ENCODE data around the gene SPPL3.
"Not testable (repeated sequence)": the region's sequence is repeated elsewhere in the genome, so short reads cannot be mapped to it uniquely, and the experiment has no call there.

Gene SPPL3, protein sequence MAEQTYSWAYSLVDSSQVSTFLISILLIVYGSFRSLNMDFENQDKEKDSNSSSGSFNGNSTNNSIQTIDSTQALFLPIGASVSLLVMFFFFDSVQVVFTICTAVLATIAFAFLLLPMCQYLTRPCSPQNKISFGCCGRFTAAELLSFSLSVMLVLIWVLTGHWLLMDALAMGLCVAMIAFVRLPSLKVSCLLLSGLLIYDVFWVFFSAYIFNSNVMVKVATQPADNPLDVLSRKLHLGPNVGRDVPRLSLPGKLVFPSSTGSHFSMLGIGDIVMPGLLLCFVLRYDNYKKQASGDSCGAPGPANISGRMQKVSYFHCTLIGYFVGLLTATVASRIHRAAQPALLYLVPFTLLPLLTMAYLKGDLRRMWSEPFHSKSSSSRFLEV

DNA sequence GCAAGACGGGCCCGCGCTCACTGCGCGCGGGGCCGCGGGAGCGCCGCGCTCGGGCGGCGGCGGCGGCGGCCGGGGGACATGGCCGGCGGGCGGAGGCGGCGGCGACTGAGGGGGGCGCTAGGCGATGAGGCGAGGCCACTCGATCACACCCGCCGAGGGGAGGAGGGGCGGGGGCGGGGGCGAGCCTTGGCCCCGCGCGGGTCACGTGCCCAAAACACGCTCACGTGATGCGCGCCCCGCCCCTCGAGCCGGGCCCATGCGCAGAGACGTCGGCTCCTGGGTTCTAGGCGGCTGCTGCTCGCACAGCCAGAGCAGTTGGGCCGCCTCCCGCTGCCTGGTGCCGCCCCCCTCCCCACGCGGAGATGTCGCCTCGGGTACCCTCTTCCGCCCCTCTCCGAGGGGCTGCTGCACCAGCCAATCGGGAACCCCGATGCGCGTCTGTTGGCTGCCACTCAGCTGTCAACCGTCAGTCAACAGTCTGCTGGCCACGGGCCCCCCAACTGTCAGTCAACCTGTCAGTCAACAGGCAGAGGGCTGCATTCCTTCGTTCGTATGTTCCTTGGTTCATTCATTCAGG lies at the start of gene SPPL3:
Gene SPPL3, minus strand, starts transcription at position 162 of the 577 bp plus-strand sequence. CDS start 491 bp downstream, outside the sequence.
- peak; percentile 91 to 92 for DNase-seq

DNA sequence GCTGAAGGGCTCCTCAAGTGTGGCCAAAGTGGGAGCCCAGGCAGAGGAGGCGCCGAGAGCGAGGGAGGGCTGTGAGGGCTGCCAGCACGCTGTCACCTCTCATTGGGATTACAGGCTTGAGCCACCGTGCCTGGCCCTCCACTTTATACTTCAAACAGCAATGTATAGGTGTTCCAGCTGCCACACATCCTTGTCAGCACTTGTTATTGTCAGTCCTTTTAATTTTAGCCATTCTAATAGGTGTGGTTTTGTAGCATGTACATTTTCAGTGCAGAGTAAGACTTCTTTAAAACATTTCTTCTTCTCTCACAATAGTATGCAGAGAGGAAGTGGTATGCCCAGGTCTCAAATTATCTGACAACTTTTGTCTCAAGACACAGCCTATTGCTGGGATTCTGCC lies 46.6 kb upstream of the SPPL3 start:
- DNase-seq = no peak

DNA sequence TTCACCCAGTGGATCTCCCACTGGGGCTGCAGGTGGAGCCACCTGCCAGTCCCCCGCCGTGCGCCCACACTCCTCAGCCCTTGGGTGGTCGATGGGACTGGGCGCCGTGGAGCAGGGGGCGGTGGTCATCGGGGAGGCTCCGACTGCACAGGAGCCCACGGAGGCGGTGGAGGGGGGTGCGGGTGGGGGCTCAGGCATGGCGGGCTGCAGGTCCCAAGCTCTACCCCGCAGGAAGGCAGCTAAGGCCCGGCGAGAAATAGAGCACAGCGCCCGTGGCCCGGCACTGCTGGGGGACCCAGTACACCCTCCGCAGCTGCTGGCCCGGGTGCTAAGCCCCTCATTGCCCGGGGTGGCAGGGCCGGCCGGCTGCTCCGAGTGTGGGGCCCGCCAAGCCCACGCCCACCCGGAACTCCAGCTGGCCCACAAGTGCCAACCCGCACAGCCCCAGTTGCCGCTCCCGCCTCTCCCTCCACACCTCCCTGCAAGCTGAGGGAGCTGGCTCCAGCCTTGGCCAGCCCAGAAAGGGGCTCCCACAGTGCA lies 46.2 kb upstream of the SPPL3 start:
- not testable (repeated sequence) for DNase-seq

DNA sequence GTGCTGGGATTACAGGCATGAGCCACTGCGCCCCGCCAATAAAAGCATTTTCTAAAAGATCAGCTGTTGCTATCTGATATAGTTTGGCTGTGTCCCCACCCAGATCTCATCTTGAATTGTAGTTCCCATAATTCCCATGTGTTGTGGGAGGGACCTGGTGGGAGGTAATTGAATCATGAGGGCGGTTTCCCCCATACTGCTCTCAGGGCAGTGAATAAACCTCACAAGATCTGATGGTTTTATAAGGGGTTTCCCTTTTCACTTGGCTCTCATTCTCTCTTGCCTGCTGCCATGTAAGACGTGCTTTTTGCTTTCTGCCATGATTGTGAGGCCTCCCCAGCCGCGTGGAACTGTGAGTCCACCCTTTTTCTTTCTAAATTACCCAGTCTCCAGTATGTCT lies 41.4 kb upstream of the SPPL3 start:
- DNase-seq = not testable (repeated sequence)

DNA sequence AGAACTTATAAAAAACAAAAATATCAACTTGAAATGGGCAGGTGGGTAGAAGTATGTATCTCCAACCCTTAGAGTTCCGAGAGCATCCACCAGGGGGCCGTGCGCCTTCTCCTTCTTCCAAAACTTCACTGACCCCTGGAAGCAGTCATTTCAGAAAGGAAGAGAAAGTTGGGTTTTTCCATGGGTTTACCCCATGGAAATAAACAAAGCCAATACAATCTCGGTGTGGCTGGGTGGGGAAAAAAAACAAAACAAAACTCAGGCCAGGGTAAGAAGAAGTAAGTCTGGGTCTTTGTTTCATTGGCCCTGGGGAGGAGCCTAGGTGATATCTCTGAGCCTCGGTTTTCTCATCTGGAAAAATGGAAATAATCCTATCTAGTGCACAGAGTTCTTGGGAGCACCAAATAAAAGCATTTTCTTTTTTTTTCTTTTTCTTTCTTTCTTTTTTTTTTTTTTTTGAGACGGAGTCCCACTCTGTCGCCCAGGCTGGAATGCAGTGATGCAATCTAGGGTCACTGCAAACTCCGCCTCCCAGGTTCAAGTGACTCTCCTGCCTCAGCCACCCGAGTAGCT lies 40.6 kb upstream of the SPPL3 start:
- peak; percentile 49 to 68 for DNase-seq

DNA sequence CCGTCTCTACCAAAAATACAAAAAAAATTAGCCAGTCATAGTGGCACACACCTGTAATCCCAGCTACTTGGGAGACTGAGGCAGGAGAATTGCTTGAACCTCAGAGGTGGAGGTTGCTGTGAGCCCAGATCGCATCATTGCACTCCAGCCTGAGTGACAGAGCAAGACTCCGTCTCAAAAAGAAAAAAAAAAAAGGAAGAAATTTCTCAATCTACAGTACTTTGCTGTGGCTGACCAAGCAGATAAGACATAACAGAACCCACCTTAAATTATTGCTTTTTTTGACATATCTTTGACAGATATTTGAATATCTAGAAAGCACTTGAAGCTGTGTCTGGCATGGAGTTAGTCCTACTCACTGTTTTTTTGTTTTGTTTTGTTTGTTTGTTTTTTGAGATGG lies 39.3 kb upstream of the SPPL3 start:
- no peak for DNase-seq

DNA sequence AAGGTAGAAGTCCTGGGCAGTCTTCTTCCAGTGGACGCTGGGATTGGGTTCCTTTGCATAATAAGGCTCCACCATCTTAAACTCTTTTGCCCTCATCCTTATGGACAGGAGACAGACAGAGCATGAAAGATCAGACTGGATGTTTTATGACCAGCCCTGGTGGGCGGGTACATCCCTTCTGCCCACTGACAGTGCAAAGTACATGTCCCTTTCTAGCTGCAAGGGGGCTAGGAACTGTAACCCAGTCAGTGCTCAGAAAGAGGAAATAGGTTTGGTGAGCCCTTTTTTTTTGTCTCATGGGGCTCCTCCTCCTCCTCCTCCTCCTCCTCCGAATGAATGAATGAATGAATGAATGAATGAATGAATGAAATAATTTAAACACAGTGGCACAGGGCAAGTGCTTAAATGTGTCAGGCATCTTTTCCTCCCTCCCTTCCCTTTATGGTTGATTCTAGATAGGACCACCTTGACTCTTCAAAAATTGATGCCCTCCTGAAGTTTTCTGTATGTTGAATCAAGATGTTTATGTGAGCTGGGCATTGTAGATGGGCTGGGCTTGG lies 37.8 kb upstream of the SPPL3 start:
- DNase-seq = no peak

DNA sequence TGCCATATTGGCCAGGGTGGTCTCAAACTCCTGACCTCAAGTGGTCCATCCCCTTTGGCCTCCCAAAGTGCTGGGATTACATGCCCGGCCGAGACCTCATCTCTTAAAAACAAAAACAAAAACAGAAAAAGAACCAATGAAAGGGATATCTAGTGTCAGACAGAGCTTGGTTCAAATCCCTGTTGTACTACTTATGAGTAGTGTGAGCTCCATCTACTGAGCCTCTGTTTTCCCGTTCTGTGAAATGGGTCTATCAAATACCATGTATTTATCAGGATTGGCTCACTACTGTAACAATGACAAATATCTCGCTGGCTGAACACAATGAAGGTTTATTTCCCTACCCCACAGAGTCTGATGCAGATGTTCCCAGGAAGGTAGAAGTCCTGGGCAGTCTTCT lies 37.3 kb upstream of the SPPL3 start:
- no peak for DNase-seq

DNA sequence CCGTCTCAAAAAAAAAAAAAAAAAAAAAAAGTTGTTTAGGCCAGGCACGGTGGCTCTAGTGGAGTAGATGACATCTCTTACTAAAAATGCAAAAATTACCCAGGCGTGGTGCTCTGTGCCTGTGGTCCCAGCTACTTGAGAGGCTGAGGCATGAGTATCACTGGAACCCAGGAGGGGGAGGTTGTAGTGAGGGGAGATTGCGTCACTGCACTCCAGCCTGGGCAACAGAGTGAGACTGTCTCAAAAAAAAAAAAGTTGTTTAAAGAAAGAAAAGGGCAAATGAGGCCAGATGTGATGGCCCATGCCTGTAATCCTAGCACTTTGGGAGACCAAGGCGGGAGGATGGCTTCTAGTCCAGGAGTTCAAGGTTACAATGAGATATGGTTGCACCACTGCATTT lies 36.6 kb upstream of the SPPL3 start:
- DNase-seq = no peak

DNA sequence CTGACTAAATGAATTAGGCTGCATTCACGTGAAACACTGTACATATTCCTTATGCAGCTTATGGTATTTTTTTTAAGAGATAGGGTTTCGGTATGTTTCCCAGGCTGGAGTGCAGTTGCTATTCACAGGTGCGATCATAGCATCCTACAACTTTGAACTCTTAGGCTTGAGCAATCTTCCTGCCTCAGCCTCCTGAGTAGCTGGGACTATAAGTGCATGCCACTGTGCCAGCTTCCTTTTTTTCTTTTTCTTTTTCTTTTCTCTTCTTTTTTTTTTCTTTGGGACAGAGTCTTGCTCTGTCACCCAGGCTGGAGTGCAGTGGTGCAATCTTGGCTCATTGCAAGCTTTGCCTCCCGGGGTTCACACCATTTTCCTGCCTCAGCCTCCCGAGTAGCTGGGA lies 35.8 kb upstream of the SPPL3 start:
- no peak for DNase-seq

DNA sequence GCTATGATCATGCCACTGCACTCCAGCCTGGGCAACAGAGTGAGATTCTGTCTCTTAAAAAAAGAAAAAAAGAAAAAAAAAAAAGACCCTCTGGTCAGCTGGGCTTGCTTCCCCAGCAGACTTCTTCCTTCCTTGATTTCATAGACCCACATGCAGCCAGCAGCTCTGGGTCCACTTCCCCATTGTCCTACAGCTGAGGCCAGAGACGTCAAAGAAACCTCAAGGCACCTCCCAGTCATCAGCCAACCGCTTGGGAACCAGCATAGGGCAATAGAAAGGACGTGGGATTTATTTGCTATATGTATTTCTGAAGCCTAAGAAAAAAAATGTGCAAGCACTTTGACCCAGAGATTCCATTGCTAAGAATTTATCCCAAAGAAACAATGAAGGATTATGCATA lies 35.4 kb upstream of the SPPL3 start:
- DNase-seq = no peak

DNA sequence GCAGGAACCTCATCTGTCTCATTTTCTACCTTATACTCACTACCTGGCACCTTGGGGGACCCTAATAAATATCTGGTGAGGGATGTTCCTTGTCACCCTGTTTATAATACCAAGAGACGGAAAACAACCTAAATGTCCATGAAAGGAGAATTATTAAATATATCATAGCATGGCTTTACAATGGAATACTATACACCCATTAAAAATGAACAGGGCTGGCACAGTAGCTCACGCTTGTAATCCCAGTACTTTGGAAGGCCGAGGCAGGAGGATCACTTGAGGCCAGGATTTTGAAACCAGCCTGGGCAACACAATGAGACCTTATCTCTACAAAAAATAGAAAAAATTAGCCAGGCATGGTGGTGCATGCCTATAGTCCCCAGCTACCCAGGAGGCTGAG lies 34.3 kb upstream of the SPPL3 start:
- DNase-seq = no peak

DNA sequence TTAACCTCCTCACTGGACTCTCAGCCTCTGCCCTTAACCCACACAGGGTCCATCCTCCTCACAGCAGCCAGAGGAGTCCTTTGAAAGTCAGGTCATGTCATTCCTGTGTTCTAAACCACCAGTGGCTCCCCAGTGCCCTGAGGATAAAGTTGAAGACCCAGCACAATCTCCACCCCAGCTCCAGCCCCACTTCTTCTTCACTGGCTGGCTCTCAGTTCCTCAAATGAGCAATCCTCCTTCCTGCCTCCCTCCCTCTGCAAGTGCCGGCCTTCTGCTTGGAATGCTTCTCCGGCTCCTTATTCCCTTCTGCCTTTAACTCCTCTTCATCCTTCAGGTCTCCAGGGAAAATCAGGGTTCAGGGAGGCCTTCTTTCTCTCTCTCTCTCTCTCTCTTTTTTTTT lies 32.0 kb upstream of the SPPL3 start:
- DNase-seq = no peak

DNA sequence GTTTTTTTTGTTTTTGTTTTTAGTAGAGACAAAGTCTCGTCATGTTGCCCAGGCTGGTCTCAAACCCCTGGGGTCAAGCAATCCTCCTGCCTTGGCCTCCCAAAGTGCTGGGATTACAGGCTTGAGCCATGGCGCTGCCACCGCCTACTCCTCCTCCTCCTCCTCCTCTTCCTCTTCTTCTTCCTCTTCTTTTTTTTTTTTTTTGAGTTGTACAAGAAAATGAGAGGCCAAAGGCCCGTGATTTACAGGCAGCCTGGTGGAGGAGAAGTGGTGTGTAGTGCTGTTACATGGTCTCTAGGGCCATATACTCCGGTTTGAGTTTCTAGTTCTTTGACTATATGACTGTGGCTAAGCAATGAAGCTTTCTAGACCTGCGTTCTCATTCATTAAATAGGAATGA lies 29.6 kb upstream of the SPPL3 start:
- DNase-seq = no peak

DNA sequence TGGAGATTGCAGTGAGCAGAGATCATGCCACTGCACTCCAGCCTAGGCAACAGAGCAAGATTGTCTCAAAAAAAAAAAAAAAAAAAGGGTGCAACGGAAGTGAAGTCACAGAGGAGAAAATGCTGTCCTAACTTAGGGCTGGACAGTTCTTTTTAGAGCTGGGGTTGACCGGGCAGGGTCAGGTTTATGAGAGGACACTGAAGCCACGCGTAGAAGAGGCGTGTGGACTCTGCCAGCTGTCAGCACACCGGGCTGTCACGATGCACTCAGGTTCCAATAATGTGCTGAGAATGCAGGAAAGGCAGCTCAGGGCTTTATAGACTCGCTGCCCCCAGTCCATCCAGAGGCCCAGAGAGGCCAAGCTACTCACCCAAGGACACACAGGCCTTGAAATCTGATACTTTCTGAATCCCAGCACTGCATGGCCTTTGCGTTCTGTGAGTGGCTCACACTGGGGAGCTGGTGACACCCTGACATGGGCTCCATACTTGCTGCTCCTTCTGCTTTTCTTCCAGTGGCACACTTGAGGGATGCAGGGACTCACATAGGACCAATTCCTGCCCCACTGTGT lies 28.9 kb upstream of the SPPL3 start:
- no peak for DNase-seq

DNA sequence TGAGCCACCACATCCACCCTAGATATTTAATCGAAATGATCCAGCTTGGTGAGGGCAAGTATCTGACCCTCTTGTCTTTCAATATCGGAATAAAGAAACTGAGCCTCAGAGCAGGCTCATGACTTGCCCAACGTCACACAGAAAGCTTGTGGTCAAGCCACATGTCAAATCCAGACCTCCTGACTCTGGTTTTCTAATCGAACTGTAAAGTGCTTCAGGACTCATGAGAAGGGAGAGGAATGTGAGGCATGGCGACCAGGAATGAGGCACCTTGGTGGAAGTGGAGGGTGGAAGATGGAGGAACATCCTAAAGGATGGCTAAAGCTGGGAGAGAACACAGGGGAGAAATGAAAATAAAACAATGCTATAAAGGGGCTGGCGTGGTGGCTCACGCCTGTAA lies 27.9 kb upstream of the SPPL3 start:
- no peak for DNase-seq

DNA sequence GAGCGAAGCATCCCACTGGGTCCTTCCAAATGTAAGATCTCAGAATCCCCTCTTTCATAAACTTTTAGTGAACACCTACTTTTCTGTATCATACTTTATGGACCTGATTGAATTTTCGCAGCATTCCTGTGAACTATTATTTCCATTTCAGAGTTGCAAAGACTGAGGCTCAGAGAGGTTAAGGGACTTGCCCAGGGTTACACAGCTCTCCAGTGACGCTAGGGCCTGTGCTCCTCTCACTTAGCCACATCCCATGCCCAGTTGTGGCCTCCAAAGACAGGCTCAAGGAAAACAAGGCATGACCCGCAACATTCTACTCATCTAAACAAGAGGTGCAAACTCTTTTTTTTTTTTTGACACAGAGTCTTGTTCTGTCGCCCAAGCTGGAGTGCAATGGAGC lies 25.9 kb upstream of the SPPL3 start:
- DNase-seq = no peak

DNA sequence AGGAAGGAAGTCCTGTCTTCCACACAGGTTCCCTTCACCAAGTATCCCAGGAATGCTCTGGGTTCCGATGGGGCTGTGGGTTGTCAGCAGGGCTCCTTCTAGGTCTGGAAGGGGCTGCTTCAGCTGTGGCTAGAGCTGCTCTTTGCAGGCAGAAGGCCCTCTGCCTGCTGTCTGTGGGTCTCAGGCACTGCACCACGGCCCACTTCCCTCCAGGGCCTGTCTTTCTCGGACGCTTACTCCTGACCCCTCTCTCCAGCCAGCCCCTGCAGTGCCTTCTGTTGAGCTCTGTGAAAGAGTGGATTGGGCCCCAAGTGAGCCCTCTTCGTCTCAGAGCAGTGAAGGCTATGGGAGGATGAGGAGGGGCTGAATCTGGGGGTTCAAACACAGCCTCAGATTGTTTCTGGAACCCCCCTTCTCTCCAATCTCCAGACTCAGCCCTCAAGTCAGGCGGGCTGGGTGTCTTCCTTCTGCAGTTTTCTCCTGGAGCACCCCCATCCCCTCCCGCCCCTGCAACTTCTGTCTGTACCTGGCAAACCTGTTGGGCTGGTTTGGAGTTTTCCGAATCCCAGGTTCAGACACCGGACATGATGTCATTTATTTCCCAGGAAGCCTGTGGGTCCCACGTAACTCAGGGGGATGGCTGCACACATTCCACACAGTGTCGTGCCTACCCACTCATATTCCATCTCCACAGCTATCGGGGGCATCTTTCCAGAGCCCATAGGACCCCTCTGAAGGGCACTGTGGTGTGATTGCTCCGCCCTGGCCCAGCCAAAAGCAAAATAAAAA lies 24.9 kb upstream of the SPPL3 start:
- no peak for DNase-seq

DNA sequence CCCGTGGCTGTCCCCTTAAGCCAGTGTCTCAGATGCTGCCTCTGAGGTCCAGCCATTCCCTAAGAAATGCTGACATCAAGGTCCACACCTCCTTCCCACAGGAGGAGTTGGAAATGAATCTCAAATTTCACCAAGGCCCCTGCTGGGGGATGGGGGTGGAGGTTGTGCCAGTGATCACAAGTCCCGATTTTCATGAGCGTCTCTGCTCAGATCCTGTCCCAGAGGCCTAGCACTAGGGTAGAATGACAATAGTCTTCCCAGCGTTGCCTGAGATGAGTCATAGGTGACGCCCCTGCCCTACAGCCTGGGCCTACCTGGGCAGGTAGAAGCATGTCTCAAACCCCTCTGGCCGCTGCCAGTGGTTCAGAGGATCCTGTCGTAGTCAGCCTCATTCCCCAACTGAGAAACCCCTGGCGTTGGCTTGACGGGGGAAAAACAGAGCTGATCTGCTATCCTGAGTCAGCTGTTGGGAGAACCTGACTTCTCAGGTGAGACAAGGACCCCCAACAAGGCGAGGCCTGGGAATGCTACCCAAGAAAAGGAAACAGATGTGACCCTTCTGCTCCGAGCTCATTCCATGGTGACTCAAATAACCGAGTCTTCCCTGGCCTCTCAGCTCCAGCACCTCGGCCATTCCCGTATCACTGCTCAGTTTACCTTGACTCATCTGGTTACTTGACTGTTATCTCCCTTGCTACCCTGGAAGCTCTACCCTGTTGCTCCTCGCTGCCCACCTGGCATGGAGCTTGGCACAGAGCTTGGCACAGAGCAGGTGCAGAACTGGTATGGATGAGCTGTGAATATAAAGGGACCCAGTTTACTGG lies 21.8 kb upstream of the SPPL3 start:
- DNase-seq = no peak

DNA sequence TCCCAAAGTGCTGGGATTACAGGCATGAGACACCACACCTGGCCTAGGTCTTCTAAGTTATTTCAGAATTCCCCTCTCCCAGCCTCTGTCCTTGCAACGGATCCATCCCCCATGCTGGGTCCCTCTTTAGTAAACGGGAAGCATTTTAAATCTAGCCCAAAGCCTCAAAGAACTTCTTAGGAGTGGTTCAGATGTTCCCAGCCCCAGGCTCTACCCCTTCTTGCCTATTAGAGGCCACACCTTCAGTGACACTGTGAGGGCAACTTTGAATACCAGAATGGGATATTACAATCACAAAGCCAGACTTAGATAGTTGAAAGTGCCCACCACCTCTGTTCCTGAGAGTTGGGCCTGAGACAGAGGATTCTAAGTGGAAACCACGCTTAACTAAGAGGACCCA lies 18.1 kb upstream of the SPPL3 start:
- no peak for DNase-seq

DNA sequence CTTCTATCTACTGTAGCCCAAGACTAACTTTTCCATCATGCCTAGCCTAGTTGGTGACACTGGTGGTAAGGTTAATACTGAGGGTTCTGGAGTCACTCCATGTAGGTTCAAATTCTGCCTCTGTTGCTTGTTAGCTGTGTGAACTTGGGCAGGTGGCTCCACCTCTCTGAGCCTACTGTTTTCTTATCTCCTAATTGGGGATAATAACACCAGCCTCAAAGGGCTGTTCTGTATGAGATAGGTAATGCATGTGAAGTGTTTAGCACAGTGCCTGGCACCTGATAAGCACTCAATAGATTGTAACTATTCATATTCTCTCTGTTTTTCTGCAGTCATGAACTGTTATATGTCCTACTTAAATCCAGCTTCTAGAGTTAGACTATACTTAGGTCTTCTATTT lies 17.5 kb upstream of the SPPL3 start:
- no peak for DNase-seq

DNA sequence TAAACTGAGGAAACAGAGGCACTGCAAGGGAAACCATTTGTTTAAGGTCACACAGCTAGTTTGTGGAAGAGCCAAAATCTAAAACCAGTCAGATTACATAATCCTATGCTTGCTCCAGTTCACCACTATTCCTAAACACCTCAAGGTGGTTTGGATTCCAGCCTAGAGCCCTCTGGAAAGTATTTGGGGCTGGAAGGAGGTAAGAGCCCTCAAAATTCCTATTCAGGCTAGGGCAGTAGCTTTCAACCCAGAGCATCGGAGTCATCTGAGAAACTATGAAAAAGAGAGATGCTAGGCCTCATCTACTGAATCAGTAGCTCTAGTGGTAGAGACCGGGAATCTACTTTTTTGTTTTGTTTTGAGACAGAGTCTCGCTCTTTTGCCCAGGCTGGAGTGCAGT lies 16.0 kb upstream of the SPPL3 start:
- DNase-seq = no peak
